T-helper 1 cell (primary cell): ENCODE results near the gene NAA80.
"Not testable (repeated sequence)": the region's sequence is repeated elsewhere in the genome, so short reads cannot be mapped to it uniquely, and the experiment has no call there.

Experiments used
- DNase-seq, 5 donors: peaks; one replicate each; pipeline ENCODE4 v3.0.0-alpha.2; 2012 to 2020

The NAA80 gene

GRCh38 chr3:50268703-50269451 is 30.3 kb downstream of the NAA80 start, which contains the start of gene SEMA3B:
SEMA3B (plus strand) TSS chr3:50269147; CDS start chr3:50269241, 94 bp downstream.
- no peak for DNase-seq

- DNase-seq = no peak
These were observed 30.9 kb downstream of the NAA80 start for GRCh38 chr3:50268276-50268675.

- DNase-seq = no peak
These were observed 31.8 kb downstream of the NAA80 start for GRCh38 chr3:50267280-50267913.

DNA sequence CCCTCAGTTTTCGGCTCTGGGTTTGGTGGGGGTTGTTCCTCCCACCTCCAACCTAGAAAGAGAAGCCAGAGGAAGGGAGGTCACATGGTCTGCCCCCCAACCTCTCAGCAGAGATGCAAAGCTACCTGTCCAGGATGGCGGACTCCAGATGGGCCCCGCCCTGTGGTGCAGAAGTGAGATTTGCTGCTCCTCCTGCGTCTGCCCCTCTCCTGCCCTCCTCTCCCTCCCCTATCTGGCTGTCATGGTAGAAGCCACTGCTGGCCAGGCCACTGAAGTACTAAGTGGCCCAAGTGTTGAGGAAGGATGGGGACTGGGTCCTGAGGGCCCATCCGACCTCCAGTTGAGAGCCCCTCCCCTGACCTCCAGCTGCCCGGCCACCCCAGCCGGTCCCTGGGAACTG is 32.4 kb downstream of the NAA80 start:
- DNase-seq = no peak

DNA sequence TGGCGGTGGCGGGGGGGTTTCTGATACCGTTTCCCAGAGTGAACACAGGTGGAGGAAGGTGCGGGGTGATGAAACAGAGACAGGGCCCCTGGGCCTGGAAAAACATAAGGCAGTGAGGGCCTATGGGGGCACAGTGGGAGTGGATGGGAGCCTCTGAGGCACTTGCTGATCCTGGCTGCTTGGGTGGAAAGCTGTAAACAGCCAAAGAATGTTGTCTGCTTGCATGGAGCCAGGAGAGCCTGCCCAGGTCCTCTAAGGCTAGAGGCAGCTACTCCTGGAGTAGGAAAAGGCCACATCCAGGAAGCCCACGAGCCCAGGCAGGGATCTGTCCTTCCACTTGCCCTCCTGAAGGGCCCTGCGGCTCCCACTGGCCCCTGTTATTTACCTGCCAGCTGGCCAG is 33.2 kb downstream of the NAA80 start:
- DNase-seq = no peak

GRCh38 chr3:50265571-50265970 is 33.6 kb downstream of the NAA80 start:
- DNase-seq = no peak

DNA sequence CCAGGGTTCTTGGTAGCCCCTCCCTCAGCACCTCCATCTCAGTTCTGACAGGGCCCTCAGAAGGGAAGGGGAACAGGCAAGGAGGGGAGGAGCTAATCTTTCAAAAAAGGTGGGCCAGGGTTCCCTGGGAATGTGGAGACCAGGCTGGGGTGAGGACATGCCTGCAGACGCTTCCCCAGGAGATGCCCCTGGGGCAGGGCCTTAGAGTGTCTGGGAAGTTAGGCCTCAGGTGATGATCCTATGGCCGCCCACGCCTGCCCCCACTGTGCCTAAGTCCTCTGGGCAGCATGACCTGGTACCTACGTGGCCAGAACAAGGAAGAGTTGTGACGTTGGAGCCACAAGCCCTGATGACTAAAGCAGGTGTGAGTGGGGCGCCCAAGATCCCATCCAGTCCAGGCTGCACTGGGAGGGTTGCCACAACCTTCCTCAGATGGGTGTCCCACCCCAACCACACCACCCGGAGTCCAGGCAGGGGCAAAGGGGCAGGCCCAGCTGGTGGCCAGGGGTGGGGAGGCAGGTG is 34.2 kb downstream of the NAA80 start:
- DNase-seq = no peak

DNA sequence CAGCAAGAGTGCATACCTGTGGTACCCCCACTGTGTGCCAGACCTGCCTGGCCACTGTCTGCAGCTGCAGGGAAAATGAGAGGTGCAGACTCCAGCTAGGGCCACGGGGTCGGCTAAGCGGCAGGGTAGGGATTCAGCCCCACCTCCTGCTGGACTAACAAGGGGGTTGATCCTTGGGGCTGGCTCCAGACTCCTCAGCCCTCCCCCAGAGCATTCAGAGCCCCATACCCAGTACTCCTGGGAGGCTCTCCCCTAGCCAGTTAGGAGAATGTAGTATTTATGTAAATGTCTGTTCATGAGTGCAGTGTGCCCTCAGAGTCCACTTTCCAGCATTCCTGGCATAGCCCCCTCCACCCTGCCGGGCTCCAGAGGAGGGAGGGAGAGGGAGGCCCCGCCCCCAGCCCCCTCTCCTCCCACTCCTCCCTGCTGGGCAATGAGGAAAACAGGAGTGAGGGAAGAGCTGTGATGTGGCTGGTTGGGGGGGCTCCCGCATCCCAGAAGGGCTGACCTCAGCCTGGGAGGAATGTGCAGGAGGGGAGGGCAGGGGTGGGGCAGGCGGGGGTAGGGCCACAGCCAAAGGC is 34.7 kb downstream of the NAA80 start:
- DNase-seq = no peak

- DNase-seq = no peak
These were observed 35.5 kb downstream of the NAA80 start for GRCh38 chr3:50263478-50264382.

DNA sequence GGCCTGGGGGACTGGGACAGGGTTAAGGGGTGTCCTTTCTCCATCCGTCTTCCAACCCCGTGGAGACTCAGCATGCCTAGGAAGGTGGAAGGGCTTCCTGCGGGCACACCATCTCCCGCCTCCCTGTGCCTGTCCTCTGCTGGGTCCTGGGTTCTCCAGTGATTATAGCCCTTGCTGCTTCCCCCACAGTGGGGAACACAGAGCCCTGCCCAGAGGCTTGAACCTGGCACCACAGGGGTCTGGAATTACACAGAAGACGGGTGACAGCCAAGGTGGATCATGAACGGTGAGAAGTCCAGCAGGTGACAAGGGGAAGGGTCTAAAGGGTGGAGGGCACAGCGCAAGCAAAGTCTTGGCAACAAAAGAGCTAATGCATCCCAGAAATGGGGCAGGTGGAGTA is 36.4 kb downstream of the NAA80 start:
- DNase-seq = no peak

DNA sequence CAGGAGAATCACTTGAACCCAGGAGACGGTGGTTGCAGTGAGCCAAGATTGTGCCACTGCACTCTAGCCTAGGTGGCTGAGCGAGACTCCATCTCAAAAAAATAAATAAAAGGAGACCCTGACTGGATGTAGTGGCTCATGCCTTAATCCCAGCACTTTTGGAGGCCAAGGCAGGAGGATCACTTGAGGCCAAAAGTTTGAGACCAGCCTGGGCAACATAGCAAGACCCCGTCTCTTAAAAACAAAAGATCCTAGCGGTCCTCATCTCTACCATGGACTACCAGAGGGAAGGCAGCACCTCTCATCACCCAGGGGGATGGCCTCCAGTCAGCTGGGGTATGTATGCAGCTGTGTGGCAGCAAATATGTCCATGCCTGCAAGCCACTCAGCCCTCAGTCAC is 37.0 kb downstream of the NAA80 start:
- not testable (repeated sequence) for DNase-seq

- no peak for DNase-seq
These were observed 37.7 kb downstream of the NAA80 start for GRCh38 chr3:50261505-50261904.

DNA sequence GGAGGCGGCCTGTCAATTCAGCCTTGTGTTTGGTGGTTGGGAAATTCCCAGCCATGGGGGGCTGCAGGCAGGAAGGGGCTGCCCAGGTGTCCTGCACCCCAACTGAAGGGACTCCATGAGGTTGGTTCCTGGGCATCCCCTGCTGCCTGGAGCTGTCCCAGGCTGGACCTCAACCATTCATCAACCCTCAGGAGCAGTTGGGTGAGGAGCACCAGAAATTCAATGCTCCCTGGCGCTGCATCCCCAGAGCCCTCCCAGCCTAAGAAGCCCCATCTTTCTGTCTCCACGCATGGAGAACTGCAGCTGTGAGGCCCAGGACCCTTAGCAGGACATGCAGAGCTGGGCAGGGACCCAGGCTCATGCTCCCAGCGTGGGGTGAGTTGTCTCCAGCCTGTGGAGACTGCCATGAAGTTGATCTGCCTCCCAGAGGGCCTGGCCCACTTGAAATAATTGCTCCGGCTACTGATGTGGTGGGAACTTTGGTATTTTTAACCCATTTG is 38.2 kb downstream of the NAA80 start:
- no peak for DNase-seq

GRCh38 chr3:50260027-50260941 is 38.9 kb downstream of the NAA80 start:
- DNase-seq = peak; percentile 68 to 81 (median 73)

- DNase-seq = no peak
These were observed 39.7 kb downstream of the NAA80 start for GRCh38 chr3:50259432-50260026.

DNA sequence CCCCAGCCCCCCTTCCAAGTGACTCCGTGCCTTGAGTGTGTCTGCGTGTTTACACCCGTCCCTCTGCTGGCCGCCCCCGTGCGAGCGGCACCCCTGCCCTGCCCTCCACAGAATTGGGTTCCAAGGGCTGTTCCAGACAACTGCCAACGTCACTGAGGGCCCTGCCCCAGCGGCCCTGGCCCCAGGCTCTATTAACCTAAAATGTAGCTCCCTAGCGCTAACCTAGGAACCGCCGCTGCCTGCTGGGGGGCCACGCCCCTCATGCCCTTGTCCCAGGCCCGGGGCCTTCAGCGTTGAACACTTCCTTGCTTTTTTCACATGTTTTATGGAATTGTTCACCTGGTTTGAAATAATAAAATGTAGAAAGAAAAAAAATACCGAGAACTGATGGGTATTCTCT is 40.2 kb downstream of the NAA80 start:
- no peak for DNase-seq

- DNase-seq = no peak
These were observed 41.0 kb downstream of the NAA80 start for GRCh38 chr3:50258029-50258680.

DNA sequence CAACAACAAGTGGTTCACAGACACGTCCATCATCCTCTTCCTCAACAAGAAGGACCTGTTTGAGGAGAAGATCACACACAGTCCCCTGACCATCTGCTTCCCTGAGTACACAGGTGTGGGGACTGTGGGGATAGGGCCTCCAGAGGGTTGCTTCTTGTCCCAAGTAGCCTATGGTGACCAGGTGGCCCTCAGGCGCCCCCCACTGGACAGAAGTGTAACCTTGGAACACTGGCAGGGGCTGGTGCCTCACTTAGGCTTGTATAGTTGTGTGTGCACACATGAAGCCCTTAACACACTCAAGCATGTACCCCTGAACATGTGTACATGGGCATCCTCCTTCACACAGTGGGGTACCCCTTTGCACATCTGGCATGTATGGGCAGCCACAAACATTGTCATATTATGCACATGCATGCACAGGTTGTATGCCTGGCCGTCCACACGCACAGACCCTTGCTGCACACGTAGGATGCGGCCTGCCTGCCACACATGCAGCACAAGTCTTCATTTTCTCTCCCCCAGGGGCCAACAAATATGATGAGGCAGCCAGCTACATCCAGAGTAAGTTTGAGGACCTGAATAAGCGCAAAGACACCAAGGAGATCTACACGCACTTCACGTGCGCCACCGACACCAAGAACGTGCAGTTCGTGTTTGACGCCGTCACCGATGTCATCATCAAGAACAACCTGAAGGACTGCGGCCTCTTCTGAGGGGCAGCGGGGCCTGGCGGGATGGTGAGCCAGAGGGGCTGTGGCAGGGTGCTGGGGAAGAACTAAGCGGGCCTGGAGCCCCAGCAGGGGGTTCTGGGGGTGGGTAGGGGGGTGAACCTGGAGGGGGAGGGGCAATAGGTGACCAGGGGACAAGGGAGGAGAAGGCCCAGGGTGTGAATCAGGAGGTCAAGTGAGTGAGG is 42.0 kb downstream of the NAA80 start:
- peak in 1 of 5 donors; percentile 18 for DNase-seq

GRCh38 chr3:50255251-50255615 is 44.0 kb downstream of the NAA80 start:
- no peak for DNase-seq
